ENCODE data around the gene ZMIZ1. TPM values are rescaled to one million over a fixed set of nuclear protein-coding genes. Genes with fewer than 3 reads are reported as not detected.

ZMIZ1 gene
- total RNA-seq, 1 experiment from 2014 or later = 22.4 TPM

DNA sequence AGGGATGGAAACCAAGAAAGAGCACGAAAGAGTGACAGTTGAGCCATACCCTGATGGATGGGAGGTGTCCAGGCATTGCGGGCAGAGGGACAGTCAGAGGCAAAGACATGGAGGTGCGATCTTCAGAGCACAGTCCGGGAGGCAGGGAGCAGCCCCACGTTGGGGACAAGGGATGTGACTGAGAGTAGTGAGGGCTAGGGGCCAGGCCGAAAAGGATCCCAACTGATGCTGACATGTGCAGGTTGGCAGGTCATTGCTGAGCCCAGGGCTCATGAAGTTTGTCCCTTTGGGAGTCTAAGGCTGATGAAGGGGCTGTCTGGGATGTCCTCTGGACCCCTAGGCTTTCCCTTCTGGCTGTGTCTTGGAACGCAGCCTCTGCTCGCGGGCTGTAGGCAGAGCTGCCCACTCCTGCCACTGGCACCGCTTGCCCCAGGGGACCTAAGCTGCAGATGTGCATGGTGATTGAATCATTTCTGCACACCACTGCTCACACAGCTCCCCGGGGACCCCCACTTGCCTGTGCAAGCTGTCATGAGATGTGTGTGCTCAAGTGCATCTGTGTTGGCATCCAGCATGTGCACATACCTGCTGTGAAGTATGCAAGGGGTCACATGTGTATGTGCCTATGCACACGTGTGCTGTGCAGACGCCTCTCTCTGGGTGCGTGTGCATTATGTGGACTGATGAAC, 125.1 kb downstream of the ZMIZ1 start:
- Histone ChIP-seq H3K9me3 (0 out of 2 replicates have a peak, but pooled peaks cover 2% of the 10 kb centered on the region), H3K4me3 (no peak overlapping the region), H3K27me3 (no peaks in the 10 kb centered on the region), H3K36me3 (peaks cover 78% of the 10 kb centered on the region)
- DNase-seq = no peak

DNA sequence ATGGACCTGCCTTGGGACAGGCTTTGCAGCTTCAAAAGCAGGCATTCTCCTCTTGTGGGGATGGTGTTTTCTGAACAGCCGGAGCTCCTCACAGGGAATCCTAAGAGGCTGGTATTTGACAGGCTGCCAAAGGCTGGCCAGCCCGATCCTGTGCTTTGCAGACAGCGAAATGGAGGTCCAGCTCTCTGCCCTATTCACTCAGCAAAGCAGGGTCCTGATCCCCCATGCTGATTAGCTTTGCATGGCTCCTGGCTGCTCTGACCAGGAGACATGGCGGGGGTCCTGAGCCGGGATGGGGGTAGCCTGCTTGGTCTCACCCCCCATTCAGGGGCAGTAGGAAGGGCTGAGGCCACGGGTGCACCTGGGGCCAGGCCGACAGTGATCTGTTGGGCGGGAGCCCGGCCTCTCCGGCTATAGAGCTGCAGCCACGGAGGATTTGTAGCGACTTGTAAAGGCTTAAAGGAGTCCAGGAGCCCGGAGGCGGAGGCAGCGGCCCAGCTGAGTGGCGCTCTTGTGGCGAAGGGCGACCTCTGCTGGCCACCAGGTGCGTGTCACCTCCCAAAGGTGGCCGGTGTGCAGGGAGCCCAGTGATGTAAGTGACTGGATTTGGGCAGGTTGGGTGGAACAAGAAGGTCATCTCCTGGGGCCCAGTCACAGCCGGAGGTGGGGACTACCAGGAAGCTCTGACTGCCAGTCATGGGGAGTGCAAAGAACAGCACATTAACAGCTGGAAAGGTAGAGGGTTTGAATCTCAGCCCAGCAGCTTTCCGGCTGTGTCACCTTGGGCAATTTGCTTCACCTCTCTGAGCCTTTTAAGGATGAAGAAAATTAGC, 126.5 kb downstream of the ZMIZ1 start:
- H3K4me3 ChIP-seq = no peak overlapping the region
- no peaks in the 10 kb centered on the region for H3K27me3 ChIP-seq
- DNase-seq = peak; percentile 77
- H3K36me3 ChIP-seq = peaks cover 70% of the 10 kb centered on the region
- 0 out of 2 replicates have a peak, but pooled peaks cover 2% of the 10 kb centered on the region for H3K9me3 ChIP-seq

DNA sequence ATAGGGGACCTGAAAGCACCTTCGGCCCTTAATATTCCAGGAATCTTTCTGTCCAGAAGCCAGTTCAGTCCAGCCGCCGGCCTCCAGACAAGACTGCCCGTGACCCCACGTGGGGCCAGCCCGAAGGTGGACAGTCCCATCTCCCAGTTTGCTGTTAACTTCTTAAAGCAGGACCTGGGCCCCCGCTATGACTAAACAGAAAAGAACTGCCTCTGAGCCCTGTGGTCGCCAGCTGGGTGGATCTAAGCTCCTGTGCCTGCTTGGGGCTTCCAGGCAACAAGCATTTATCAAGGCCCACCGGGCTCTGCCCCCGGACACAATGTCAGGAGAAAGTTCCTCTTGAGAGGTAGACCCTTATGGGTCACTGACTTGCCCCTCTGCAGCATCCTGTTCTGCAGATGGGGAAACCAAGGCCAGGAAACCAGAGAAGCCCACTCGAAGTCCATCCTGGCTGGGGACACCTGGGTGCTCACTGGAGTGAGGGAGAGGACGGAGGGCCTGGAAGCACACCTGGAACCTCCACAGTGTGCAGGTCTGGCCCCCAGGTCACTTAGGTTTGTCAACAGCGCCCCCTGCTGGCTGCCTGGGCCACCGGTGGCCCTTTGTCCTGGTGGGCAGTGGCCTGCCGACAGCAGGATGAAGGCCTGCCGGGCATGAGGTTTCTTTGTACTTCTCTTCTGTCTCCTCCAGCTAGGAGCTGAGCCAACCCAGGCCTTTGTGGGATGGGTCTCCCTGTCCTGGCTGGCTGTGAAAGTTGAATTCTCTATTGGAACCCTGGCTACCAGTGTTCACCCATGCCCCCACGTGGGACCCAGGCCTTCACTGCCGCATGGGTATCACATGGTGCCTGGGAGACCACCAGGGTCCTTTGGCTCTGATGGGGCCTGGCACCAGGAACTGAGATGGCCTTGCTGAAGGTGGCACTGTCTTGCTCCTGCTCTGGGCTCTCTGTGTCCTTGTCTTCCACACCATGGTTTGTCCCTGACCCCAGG, 128.0 kb downstream of the ZMIZ1 start:
- DNase-seq = peak; percentile 41
- H3K36me3 ChIP-seq = peaks cover 71% of the 10 kb centered on the region
- no peaks in the 10 kb centered on the region for H3K9me3 ChIP-seq

DNA sequence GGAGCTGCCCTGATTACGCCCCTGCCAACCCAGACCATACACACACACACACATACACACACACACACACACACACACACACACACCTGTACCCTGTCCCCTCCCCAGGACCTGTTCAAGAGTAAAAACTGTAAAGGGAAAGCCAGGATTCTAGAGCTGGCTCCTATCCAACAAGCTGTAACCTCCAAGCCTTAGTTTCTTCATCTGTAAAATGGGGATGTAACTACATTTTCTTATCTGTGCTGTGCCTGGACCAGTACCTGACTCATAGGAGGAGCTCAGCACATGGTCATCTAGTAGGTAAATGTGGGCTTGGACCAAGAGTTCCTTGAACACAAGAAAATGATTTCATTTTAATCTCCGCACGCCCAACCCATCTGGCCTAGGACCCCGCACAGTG, 128.8 kb downstream of the ZMIZ1 start:
- no peaks in the 10 kb centered on the region for H3K27me3 ChIP-seq
- DNase-seq = no peak
- H3K9me3 ChIP-seq = no peaks in the 10 kb centered on the region
- no peak overlapping the region for H3K4me3 ChIP-seq
- peaks cover 76% of the 10 kb centered on the region for H3K36me3 ChIP-seq

More for the DNA sequence above, 128.0 kb downstream of the ZMIZ1 start:
- no peak overlapping the region for H3K4me3 ChIP-seq
- H3K27me3 ChIP-seq = no peaks in the 10 kb centered on the region

DNA sequence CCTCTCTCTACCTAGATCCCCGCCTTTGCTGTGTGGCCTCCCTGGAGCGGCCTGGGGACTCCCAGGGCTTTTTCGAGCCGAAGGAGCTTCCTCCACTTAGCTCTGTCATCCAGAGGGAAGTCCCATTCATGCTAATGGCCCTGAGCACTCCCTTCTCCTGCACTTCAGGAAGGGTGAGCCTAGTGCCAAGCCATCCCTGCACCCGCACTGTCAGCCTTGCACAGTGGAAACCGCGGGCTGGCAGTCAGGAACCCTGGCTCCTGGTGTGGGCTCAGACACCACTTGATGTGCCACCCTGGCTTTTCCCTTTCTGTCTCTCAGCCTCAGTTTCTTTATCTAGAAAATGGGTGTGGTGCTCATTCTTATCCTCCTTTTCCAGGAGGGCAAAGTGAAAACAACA, 131.6 kb downstream of the ZMIZ1 start:
- H3K9me3 ChIP-seq = no peaks in the 10 kb centered on the region
- H3K27me3 ChIP-seq = no peaks in the 10 kb centered on the region
- DNase-seq = no peak
- peaks cover 81% of the 10 kb centered on the region for H3K36me3 ChIP-seq
- no peak overlapping the region for H3K4me3 ChIP-seq

DNA sequence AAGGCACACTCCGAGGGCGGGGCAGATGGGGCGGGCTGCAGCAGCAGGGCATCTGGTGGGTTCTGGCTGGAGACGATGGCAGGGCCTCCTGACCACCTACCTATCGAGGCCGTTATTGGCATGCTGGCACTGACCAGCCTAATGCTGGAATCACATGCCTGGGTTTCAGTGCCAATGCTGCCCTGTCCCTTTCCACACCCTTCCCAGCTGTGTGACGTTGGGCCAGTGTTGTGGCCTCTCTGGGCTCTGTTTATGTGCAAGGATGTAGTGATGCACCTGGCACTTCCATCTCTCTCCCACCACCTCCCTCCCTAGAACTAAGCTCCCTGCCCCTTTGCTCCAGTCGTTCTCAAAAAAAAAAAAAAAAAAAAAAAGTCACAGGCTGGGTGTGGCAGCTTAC, 132.9 kb downstream of the ZMIZ1 start:
- H3K36me3 ChIP-seq = peaks cover 82% of the 10 kb centered on the region

DNA sequence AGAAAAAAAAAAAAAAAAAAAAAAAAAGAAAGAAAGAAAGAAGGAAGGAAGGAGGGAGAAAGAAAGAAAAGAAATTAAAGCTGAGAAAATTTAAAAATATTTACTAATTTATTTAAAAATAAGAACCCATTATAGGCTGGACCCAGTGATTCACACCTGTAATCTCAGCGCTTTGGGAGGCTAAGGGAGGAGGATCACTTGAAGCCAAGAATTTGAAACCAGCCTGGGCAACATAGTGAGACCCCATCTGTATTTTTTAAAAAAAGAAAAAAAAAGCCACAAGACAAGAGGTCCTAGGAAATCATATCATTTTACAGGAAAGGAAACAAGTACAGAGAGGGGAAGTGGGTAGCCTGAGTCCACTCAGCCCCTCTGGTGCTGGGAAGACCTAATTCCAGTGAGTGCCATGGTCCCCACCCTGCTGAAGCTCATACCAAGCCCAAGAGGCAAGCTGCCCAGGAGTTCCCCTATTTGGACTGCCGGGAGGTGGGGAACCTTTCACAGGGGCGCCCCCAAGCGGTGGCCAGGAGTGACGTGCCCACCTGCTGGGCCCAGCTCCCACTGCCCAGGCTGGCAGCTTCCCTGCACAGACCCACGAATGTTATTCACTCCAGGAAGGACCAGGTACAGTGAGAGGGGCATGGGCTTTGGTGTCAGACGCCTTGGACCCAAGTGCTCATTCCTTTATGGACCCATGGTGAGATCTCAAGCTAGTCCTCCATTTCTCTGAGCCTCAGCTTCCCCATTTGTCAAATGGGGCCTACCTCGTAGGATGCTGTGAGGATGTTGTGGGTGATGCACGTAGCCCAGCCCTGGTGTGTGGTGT, 133.6 kb downstream of the ZMIZ1 start:
- H3K4me3 ChIP-seq = no peak overlapping the region
- no peaks in the 10 kb centered on the region for H3K9me3 ChIP-seq
- no peaks in the 10 kb centered on the region for H3K27me3 ChIP-seq
- no peak for DNase-seq
- H3K36me3 ChIP-seq = peaks cover 80% of the 10 kb centered on the region

More for the DNA sequence above, 132.9 kb downstream of the ZMIZ1 start:
- no peaks in the 10 kb centered on the region for H3K27me3 ChIP-seq
- H3K9me3 ChIP-seq = no peaks in the 10 kb centered on the region
- no peak for DNase-seq
- no peak overlapping the region for H3K4me3 ChIP-seq

DNA sequence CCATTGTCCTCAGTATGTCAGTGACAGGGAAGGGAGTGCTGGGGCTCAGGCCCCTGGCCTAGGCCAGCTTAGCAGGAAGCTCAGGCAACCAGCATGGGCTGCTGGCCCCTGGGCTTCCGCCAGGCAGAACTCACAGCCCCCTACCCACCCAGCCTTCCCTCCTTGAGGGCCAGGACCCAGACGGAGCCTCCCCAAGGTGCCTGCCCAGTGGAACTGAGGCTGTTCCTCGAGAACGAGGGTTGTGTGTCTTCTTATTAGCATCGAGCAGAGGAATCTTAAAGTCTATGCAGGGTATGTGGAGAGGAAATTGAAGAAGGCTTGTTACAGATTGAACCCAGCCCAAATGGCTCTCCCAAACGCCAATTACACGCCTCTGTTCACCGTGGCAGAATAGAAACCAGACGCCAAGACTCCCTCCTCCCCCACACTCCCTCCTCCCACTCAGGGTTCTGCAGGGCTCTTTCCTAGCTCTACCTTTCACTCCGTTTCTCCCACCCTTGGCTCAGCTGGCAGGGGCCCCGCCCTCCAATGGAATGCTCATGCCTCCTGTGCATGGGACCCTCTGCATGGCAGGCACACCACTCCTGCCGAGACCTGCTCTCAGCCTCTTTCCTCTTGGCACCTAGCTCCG, 134.4 kb downstream of the ZMIZ1 start:
- Histone ChIP-seq H3K36me3 (peaks cover 77% of the 10 kb centered on the region), H3K27me3 (no peaks in the 10 kb centered on the region), H3K4me3 (no peak overlapping the region), H3K9me3 (no peaks in the 10 kb centered on the region)
- no peak for DNase-seq

DNA sequence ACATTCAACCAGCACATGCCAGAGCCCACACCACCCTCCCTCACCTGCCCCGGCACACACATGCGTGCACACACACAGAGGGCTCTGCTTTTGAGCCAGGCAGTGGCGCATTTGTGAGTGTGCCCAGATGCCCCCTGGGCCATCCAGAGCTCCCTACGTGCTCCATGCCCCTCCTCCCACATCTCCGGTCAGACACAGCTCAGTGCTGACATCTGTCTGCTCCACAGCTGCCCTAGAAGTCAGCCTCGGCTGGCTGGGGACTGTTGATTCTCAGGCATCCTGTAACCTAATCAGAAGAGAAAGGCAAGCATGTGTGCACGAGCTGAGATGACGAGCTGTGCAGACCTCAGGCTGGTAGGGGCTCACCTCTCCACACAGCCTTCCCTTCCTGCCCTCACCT, 135.1 kb downstream of the ZMIZ1 start:
- no peaks in the 10 kb centered on the region for H3K27me3 ChIP-seq
- peaks cover 84% of the 10 kb centered on the region for H3K36me3 ChIP-seq
- no peak for DNase-seq
- no peak overlapping the region for H3K4me3 ChIP-seq
- no peaks in the 10 kb centered on the region for H3K9me3 ChIP-seq

DNA sequence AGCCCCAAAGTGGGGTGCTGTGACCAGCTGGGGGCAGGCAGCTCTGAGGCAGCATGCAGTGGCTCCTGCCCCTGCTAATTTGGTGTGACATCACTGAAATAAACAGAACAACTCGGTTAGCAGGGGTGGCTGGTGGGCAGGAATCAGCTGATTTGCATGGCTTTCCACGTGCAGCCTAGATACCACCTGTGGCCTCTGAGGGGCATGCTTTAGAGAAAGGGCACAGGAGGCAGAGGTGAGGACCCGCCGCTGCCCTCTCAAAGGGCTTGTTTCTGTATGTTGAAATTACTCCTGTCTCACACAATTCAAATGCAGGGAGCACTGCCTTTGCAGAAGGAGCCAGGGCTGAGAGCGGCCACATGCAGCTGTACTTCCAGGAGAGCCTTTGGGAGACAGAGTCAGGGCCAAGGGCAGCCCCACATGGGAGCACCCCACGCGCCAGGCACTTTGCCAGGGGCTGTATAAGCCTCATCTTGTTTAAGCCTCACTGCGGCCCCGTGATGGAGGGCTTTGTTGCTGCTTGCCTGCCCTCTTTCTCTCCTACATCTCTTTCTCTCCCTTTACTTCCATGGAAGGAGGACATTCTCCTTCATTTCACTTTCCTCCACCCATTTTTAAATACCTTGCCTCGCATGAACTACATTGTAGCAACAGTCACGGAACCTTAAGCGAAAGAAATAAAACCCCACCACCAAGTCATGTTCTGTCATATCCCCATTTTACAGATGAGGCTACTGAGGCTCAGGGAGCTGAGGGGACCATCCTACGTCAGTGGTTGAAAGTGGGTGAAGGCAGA, 137.7 kb downstream of the ZMIZ1 start:
- Histone ChIP-seq H3K27me3 (no peaks in the 10 kb centered on the region), H3K36me3 (peaks cover 90% of the 10 kb centered on the region), H3K9me3 (no peaks in the 10 kb centered on the region), H3K4me3 (no peak overlapping the region)
- no peak for DNase-seq

DNA sequence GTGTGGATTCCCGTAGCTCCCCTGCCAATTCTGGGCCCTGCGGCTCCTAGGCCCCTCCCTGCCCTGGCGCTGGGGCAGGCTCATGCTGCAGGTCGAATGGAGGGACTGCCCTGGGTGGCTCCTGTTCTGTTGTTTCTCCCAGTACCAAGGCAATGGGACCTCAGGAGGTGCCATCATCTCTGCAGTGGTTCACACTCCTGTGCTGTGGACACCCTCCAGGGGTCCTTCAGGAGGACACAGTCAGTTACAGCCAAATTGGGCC, 138.3 kb downstream of the ZMIZ1 start:
- Histone ChIP-seq H3K9me3 (no peaks in the 10 kb centered on the region), H3K36me3 (peaks cover 90% of the 10 kb centered on the region), H3K4me3 (no peak overlapping the region), H3K27me3 (no peaks in the 10 kb centered on the region)
- no peak for DNase-seq

DNA sequence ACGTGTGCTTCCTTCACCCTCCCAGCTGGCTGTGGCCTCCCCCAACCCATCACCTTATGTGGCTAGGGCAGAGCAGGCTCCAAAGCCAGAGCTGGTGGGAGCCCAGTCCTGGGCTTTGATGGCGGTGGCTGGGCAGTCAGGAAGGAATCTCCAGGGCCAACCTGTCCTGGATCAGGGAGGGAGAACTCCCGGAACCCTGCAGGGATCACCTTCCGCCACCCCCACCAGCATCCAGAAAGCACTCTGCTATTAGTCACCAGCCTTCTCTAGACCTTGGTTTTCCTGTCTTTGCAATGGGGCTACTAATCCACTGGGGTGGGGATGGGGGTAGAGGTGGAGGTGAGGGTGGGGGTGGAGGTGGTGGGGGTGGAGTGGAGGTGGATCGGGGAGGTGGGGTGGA, 139.0 kb downstream of the ZMIZ1 start:
- DNase-seq = no peak
- H3K4me3 ChIP-seq = no peak overlapping the region
- H3K36me3 ChIP-seq = peaks cover 91% of the 10 kb centered on the region
- no peaks in the 10 kb centered on the region for H3K27me3 ChIP-seq
- H3K9me3 ChIP-seq = no peaks in the 10 kb centered on the region

DNA sequence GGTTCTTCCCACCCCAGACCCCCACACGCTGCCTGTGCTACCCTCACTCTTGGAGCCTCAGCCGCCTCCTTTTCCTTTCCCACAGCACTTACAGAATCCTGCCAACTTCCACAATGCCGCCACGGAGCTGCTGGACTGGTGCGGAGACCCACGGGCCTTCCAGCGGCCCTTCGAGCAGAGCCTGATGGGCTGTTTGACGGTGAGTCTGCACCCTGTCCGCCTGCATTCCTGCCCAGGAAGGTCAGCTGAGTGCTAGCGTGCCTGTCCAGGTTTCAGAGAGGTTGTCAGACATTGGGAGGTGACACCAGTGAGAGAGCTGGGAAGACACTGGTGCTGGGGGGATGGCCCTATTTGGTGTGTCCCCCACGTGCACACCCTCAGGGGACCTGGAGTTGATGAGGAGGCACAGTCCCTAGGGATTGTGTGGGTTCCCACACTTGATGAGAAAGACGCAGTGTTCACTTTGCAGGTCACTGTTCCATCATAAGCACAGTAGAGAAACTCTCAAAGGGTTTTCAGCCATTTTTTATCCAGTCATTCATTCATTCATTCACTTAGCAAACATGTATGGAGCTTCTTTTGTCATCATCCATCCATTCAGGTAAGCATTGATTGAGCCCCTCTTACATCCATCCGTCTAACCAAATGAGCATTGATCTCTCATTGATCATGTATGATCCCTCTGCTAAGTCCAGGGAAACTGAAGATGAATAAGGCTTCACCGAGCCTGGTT, 139.7 kb downstream of the ZMIZ1 start:
- Histone ChIP-seq H3K27me3 (no peaks in the 10 kb centered on the region), H3K36me3 (peaks cover 91% of the 10 kb centered on the region), H3K4me3 (no peak overlapping the region), H3K9me3 (no peaks in the 10 kb centered on the region)
- DNase-seq = no peak

DNA sequence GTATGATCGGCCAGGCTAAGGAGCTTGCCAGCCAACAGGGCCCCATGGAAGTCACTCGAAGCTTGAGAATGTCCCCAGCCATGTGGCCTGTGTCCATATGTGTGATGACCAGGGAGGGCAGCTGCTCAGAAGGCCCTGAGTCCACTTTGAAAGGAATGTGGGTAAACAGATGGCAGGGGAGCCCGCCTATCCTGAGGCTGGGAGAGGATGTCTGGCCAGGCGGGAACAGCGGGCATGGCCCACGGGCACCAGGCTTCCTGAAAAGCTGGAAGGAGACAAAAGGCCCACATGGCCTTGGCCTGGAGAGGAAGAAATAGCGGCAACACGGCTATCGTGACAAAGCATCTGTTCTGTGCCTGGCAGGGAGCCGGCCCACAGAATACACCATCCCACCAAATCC, 140.6 kb downstream of the ZMIZ1 start:
- H3K36me3 ChIP-seq = peaks cover 90% of the 10 kb centered on the region
- H3K4me3 ChIP-seq = no peak overlapping the region
- no peak for DNase-seq
- no peaks in the 10 kb centered on the region for H3K9me3 ChIP-seq
- H3K27me3 ChIP-seq = no peaks in the 10 kb centered on the region

DNA sequence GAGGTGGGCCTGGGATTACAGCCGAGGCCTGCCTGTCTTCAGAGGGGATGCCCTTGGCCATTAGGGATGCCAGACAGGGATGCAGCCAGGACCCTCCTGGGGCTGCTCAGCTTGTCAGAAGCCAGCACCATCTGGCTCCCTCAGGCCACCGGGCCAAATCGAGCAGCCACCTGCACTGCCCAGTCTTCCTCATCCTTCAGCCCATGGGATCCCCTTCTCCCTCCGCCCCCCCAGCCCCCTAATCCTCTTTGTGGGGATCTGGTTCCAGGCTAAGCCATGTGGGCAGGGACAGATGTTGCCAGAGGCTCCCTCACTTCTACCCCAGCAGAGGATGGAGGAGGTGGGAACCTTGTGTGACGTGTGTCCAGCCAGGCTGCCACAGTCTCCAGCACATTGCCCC, 141.1 kb downstream of the ZMIZ1 start:
- Histone ChIP-seq H3K36me3 (peaks cover 90% of the 10 kb centered on the region), H3K9me3 (no peaks in the 10 kb centered on the region), H3K27me3 (no peaks in the 10 kb centered on the region), H3K4me3 (no peak overlapping the region)
- DNase-seq = no peak
